Astrocyte of the spinal cord (primary cell): ENCODE measurements around the gene KRTAP5-1.

Experiments used
- DNase-seq: peaks from one replicate; pipeline ENCODE4 v3.0.0; 2011; ENCODE audit warnings: low read depth, low spot score
- H3K4me3 ChIP-seq: 2 replicates; pipeline ENCODE4 v1.5.1; 2011; ENCODE audit warnings: low read depth, mild to moderate bottlenecking, low read length, moderate library complexity
- in situ Hi-C: cut with HindIII; loops from 2 replicates; pipeline ENCODE4 v1.10.0; 2017; ENCODE audit warnings: low sequenced_read_pairs
- TF ChIP-seq, protein P1 (sequence below): IDR thresholded peaks from 2 replicates; pipeline ENCODE4 v1.5.1; 2012; ENCODE audit warnings: low read depth, mild to moderate bottlenecking, low read length, inconsistent platforms

Gene KRTAP5-1

DNA sequence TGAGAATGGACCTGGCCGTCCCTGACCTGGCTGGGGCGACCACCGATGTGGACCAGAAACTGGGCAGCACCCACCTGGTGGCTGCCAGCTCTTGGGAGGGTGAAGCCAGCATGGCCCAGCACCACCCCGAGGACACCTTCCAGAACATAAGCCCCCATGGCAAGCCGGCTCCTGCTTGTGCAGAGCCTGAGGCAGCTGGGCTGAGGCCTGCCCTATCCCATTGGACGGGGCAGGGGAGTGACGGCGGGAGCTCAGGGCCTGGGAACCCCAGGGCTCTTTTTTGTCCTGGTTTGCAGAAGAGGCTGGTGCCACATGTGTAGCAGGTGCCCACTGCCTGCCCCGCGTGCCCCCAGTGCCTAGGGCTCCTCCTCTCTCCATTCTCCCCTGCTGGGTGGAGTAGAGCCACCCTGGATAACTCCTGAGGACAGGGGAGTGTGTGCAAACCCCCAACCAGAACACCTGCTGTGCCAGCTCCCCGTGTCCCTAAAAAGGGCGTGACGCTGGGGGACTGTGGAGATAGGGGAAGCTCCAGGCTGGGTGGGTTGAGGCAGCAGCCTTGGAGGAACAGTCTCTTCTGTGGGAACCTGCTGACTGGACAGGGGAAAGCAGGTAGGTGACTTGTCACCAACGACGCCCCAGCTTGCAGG lies 25.0 kb downstream of the KRTAP5-1 start:
- DNase-seq, result no peak
- no peak overlapping the region for H3K4me3 ChIP-seq
- TF ChIP-seq, protein P1, sequence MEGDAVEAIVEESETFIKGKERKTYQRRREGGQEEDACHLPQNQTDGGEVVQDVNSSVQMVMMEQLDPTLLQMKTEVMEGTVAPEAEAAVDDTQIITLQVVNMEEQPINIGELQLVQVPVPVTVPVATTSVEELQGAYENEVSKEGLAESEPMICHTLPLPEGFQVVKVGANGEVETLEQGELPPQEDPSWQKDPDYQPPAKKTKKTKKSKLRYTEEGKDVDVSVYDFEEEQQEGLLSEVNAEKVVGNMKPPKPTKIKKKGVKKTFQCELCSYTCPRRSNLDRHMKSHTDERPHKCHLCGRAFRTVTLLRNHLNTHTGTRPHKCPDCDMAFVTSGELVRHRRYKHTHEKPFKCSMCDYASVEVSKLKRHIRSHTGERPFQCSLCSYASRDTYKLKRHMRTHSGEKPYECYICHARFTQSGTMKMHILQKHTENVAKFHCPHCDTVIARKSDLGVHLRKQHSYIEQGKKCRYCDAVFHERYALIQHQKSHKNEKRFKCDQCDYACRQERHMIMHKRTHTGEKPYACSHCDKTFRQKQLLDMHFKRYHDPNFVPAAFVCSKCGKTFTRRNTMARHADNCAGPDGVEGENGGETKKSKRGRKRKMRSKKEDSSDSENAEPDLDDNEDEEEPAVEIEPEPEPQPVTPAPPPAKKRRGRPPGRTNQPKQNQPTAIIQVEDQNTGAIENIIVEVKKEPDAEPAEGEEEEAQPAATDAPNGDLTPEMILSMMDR, result no peak
- in situ Hi-C loops, result no loop called here

DNA sequence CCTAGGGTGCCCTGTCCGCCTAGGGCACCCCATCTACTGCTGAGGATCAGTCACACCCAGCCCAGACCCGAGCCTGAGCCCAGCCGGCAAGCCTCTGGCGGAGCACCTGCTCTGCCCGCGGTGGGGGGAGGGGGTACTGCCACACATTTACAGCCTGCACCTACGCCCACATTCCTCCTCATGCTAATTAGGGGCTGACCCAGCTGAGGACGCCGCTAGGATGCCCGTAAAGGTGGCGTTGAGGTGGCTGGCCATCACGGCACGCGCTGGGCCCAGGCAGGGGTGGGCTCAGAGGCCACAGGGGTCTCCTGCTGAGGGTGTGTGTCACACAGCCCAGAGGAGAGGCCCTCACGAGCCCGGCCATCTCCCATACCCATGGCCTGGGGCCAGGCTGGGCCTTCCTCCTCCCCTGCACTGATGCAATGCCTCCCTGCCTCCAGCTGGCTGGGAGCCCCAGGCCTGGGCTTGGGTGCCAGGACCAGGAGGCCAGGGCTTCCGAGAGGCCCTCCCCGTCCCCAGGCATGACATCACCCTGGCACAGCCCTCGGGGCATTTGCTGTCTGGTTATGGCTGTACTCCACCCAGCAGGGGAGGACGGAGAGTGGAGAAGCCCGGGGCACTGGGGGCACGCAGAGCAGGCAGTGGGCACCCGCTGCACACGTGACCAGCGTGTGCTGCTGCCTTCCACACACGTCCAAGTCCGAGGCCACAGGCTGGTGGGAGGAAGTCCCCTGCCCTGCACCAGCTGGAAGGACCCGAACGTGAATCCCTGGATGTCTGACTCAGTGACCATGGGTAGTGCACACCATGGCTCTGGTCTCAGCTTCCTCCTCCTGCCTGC lies 25.8 kb downstream of the KRTAP5-1 start:
- peak; percentile 44 for DNase-seq

DNA sequence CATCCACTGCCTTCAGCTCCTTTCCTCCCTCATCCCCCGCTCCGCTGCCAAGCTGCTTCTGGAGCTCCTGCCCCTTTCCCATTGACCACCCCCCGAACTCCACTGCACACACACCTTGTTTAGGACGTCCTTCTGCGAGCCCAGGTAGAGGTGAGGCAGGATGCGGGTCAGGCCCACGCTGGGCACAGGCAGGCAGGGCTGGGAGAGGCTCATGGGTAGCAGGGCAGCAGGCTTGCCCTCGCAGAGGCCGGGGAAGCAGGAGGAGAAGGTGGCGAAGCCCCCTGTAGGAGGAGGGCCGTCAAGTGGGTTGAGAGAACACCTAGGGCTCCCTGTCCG lies 26.3 kb downstream of the KRTAP5-1 start:
- in situ Hi-C loops, result no loop called here
- H3K4me3 ChIP-seq, result no peak overlapping the region
- TF ChIP-seq, protein P1, result no peak
- no peak for DNase-seq

More for the DNA sequence above, 25.8 kb downstream of the KRTAP5-1 start:
- TF ChIP-seq, protein P1, result no peak
- in situ Hi-C loops, result no loop called here
- no peak overlapping the region for H3K4me3 ChIP-seq

DNA sequence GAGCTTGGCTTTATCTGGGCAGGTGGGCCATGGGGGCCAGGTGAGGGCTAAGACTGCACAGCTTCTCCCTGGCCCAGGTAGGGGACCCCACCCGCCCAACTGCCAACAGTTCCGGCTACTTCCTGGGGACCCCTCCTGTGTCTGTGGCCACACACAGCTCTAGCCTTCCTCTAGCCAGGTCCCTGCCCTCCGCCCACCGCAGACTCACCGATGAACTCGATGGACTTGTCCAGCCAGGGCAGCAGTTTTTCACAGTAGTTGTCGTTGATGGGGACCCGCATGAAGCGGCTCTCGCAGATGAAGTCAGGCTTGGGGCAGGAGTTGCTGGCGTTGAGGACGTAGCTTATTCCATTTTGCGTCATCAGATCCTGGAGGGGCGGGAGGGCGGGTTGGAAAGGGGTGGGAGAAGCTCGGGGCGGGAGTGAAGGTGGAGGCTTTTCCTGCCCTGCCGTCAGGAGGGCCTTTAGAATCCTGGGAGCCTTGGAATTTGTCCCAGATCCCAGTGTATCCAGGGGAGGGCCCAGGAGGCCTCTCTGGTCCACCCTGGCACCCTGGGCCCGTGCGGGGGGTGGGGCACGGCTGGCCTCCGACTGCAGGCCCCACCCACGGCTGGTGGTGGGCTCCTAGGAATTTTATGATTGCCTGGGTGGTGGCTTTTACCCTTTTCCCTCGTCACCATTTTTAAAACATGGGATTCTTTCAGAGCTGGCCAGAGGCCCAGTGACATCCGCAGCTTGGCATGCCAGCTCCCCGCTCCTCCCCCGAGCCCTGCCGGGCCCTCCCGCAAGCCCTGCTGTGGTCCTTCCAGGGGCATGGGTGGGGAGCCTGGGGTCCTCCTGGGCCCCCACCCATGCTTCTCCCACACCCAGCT lies 26.9 kb downstream of the KRTAP5-1 start:
- TF ChIP-seq, protein P1, result no peak
- peak; percentile 70 for DNase-seq
- in situ Hi-C loops, result no loop called here
- no peak overlapping the region for H3K4me3 ChIP-seq

DNA sequence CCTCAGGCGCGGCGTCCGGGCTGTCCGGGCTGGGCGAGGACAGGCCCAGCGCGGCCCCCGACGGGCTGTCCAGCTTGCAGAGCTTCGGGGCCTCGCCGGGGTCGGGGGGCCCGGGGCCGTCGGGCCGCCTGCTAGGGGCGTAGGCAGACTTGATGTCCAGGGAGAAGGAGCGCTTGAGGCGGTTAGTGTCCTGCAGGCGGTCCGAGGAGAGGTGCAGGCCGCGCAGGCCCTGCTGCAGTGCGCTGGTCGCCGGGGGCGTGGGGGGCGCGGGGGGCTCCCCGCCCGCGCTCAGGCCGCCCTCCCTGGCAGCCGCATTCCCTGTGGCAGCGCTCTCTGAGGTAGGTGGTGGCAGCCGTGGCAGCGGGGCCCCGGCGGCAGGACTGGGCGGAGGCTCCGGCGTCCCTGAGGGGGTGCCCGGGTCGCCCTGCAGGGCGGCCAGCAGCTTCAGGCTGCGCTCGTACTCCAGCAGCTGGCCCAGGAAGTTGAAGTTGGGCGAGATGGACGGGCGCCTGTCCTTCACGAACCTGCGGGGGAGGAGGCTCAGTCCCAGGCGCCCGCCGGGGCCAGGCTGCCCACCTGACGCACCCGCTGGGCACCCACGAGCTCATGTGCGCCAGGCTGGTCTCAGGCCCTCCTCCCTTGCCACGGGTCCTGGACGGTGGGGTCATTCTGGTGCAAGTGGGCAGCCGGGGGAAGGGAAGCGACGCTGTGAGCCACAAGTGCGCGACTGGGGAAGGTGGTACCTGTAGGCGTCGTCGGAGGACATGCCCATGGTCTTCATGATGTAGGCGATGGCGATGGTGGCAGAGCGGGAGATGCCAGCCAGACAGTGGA lies 27.8 kb downstream of the KRTAP5-1 start:
- no peak overlapping the region for H3K4me3 ChIP-seq
- in situ Hi-C loops, result no loop called here
- TF ChIP-seq, protein P1, result no peak
- DNase-seq, result no peak
